H1 (cell line): Measurements from ENCODE around the gene PANX1. TPM values are rescaled to one million over a fixed set of nuclear protein-coding genes. Genes with fewer than 3 reads are reported as not detected.

ENCODE experiments used
- CTCF ChIA-PET: fragments of 300-600 bp; sonication (Branson Sonifier 250); formaldehyde crosslinking; loops from one replicate; lab custom pipeline; 2021; ENCODE audit not compliant: partially characterized antibody; lab: Charles Lee
- POLR2A ChIA-PET: fragments of 300-600 bp; sonication (Branson Sonifier 250); formaldehyde crosslinking; loops from one replicate; lab custom pipeline; 2021; ENCODE audit warnings: inconsistent platforms; ENCODE audit not compliant: partially characterized antibody; lab: Charles Lee
- DNase-seq, 2 experiments: peaks; one replicate each; pipeline versions ENCODE4 v3.0.0 to v3.0.0-alpha.2; 2010 to 2022; ENCODE audit warnings: low spot score in 2 of 2, low read depth in 1 of 2, mixed read lengths in 1 of 2
- FAIRE-seq: peaks from 2 replicates; lab custom pipeline; 2011; peaks lifted over from hg19 to GRCh38; lab: Jason Lieb, UNC
- H2AFZ ChIP-seq: 2 replicates; pipeline ENCODE4 v1.8.1; 2012; ENCODE audit warnings: low read length, inconsistent platforms
- H2AK5ac ChIP-seq: 2 replicates; pipeline ENCODE4 v1.6.1; 2013; ENCODE audit warnings: low read depth, low read length
- H2BK120ac ChIP-seq: replicated peaks from 2 replicates; pipeline ENCODE3; 2013; ENCODE audit warnings: low read depth, low read length, inconsistent platforms
- H2BK12ac ChIP-seq: 2 replicates; pipeline ENCODE4 v1.6.1; 2013; ENCODE audit warnings: low read depth, low read length
- H2BK15ac ChIP-seq: 2 replicates; pipeline ENCODE4 v1.6.1; 2013; ENCODE audit warnings: low read length
- H2BK20ac ChIP-seq: 2 replicates; pipeline ENCODE4 v1.6.1; 2013; ENCODE audit warnings: low read length
- H2BK5ac ChIP-seq: 2 replicates; pipeline ENCODE4 v1.6.1; 2013; ENCODE audit warnings: low read depth, low read length
- H3K14ac ChIP-seq: 2 replicates; pipeline ENCODE4 v1.6.1; 2013; ENCODE audit warnings: inconsistent platforms; ENCODE audit not compliant: insufficient read length
- H3K18ac ChIP-seq: 2 replicates; pipeline ENCODE4 v1.6.1; 2013; ENCODE audit warnings: low read length; ENCODE audit errors: extremely low read depth
- H3K23ac ChIP-seq: 2 replicates; pipeline ENCODE4 v1.6.1; 2013; ENCODE audit warnings: inconsistent platforms; ENCODE audit not compliant: insufficient read length
- H3K23me2 ChIP-seq: 2 replicates; pipeline ENCODE4 v1.6.1; 2013; ENCODE audit warnings: low read depth, low read length
- H3K27ac ChIP-seq: 2 replicates; pipeline ENCODE4 v1.6.1; 2011; ENCODE audit warnings: low read depth, low read length, inconsistent platforms
- H3K27me3 ChIP-seq, 4 experiments: replicated peaks in 1 of 4; 1 replicate in 1 of 4; 2 replicates in 3 of 4; pipeline versions ENCODE4 v1.6.1 to v1.8.1; 2011 to 2013; ENCODE audit warnings: low read length in 3 of 4, mild to moderate bottlenecking in 3 of 4, inconsistent platforms in 2 of 4, mixed read lengths in 2 of 4, moderate library complexity in 1 of 4; ENCODE audit not compliant: control insufficient read depth in 3 of 4, insufficient read depth in 3 of 4; ENCODE audit errors: extremely low read depth in 1 of 4
- H3K36me3 ChIP-seq, 4 experiments: 2 replicates each; pipeline versions ENCODE4 v1.6.1 to v1.8.1; 2011 to 2013; ENCODE audit warnings: mild to moderate bottlenecking in 4 of 4, low read length in 3 of 4, moderate library complexity in 2 of 4, control low read depth in 1 of 4, inconsistent platforms in 1 of 4; ENCODE audit not compliant: insufficient read depth in 4 of 4, control insufficient read depth in 2 of 4
- H3K4ac ChIP-seq: replicated peaks from 2 replicates; pipeline ENCODE3; 2013; ENCODE audit warnings: low read length, low read depth, mixed read lengths, inconsistent platforms; ENCODE audit not compliant: insufficient read length
- H3K4me1 ChIP-seq, 4 experiments: replicated peaks in 1 of 4; 1 replicate in 1 of 4; 2 replicates in 3 of 4; pipeline versions ENCODE4 v1.6.1 to v1.8.1; 2011 to 2013; ENCODE audit warnings: low read length in 3 of 4, inconsistent platforms in 2 of 4, mixed read lengths in 1 of 4; ENCODE audit not compliant: insufficient read depth in 4 of 4, control insufficient read depth in 3 of 4
- H3K4me2 ChIP-seq, 2 experiments: 2 replicates each; pipeline versions ENCODE4 v1.6.1 to v1.8.1; 2011 to 2013; ENCODE audit warnings: low read depth in 2 of 2, low read length in 2 of 2, control low read depth in 1 of 2, inconsistent platforms in 1 of 2, mild to moderate bottlenecking in 1 of 2; ENCODE audit not compliant: insufficient read depth in 1 of 2
- H3K4me3 ChIP-seq, 4 experiments: fragments of 200-600, 300-600 bp in 1 of 4; sonication (generic), shearing (Covaris generic), sonication (Bioruptor Twin) in 1 of 4; 2 replicates each; pipeline versions ENCODE4 v1.5.1 to v1.8.1; 2011 to 2016; ENCODE audit warnings: low read length in 4 of 4, low read depth in 3 of 4, control low read depth in 2 of 4, inconsistent platforms in 2 of 4, mild to moderate bottlenecking in 2 of 4, mixed read lengths in 1 of 4, moderate library complexity in 1 of 4; ENCODE audit not compliant: insufficient read depth in 2 of 4; ENCODE audit errors: extremely low read depth in 1 of 4
- H3K56ac ChIP-seq: replicated peaks from 2 replicates; pipeline ENCODE3; 2013; ENCODE audit warnings: low read depth, mild to moderate bottlenecking, mixed read lengths, low read length, inconsistent platforms; ENCODE audit not compliant: insufficient read length
- H3K79me1 ChIP-seq: 2 replicates; pipeline ENCODE4 v1.6.1; 2013; ENCODE audit warnings: low read depth, low read length, control low read depth
- H3K79me2 ChIP-seq, 2 experiments: 2 replicates each; pipeline versions ENCODE4 v1.6.1 to v1.8.1; 2012 to 2013; ENCODE audit warnings: low read length in 2 of 2, mild to moderate bottlenecking in 2 of 2, inconsistent platforms in 1 of 2; ENCODE audit not compliant: insufficient read depth in 2 of 2, control insufficient read depth in 1 of 2
- H3K9ac ChIP-seq, 4 experiments: replicated peaks in 1 of 4; 1 replicate in 1 of 4; 2 replicates in 3 of 4; pipeline versions ENCODE4 v1.6.1 to v1.8.1; 2011 to 2013; ENCODE audit warnings: low read depth in 3 of 4, low read length in 3 of 4, control low read depth in 2 of 4, mild to moderate bottlenecking in 2 of 4, moderate library complexity in 2 of 4, inconsistent platforms in 1 of 4; ENCODE audit errors: extremely low read depth in 1 of 4
- H3K9me3 ChIP-seq, 2 experiments: 2 replicates each; pipeline versions ENCODE4 v1.6.1 to v1.8.1; 2012 to 2013; ENCODE audit warnings: mild to moderate bottlenecking in 2 of 2, moderate library complexity in 2 of 2, control low read depth in 1 of 2, inconsistent platforms in 1 of 2, low read depth in 1 of 2, low read length in 1 of 2, mixed read lengths in 1 of 2; ENCODE audit not compliant: insufficient read depth in 2 of 2
- H4K20me1 ChIP-seq, 2 experiments: replicated peaks in 1 of 2; 2 replicates each; pipeline versions ENCODE3 to v1.8.1; 2011 to 2013; ENCODE audit warnings: inconsistent platforms in 2 of 2, low read length in 2 of 2, mild to moderate bottlenecking in 1 of 2; ENCODE audit not compliant: insufficient read depth in 2 of 2, control insufficient read depth in 1 of 2
- H4K5ac ChIP-seq: 2 replicates; pipeline ENCODE4 v1.6.1; 2013; ENCODE audit warnings: low read length, low read depth, mixed read lengths, inconsistent platforms; ENCODE audit not compliant: insufficient read length
- H4K8ac ChIP-seq: 2 replicates; pipeline ENCODE4 v1.8.0; 2013; ENCODE audit warnings: mild to moderate bottlenecking, moderate library complexity, low read length, inconsistent platforms; ENCODE audit not compliant: insufficient read depth; ENCODE audit errors: extremely low read depth
- H4K91ac ChIP-seq: replicated peaks from 2 replicates; pipeline ENCODE3; 2013; ENCODE audit warnings: low read length, mixed read lengths, inconsistent platforms; ENCODE audit not compliant: insufficient read length
- CBX8 ChIP-seq: fragments of 300-800, 300-1000 bp; sonication (generic); IDR thresholded peaks from 2 replicates; pipeline ENCODE4 v1.7.1; 2016; ENCODE audit warnings: low read depth, low read length, borderline replicate concordance
- CEBPB ChIP-seq: IDR thresholded peaks from 2 replicates; pipeline ENCODE4 v1.6.1; 2012; ENCODE audit warnings: low read depth, low read length
- CREB1 ChIP-seq: IDR thresholded peaks from 2 replicates; pipeline ENCODE4 v1.6.1; 2012; ENCODE audit warnings: inconsistent platforms
- CTBP2 ChIP-seq: IDR thresholded peaks from 2 replicates; pipeline ENCODE4 v1.7.0; 2011; ENCODE audit warnings: borderline replicate concordance, mild to moderate bottlenecking, moderate library complexity, mixed read lengths, low read length; ENCODE audit not compliant: insufficient read depth, insufficient read length
- EP300 ChIP-seq, 2 experiments: IDR thresholded peaks; 1 replicate in 1 of 2; 2 replicates in 1 of 2; pipeline ENCODE4 v1.6.1; 2011 to 2012; ENCODE audit warnings: low read depth in 2 of 2, low read length in 2 of 2, mild to moderate bottlenecking in 2 of 2, borderline replicate concordance in 1 of 2, inconsistent platforms in 1 of 2, moderate library complexity in 1 of 2
- KDM4A ChIP-seq: IDR thresholded peaks from one replicate; pipeline ENCODE4 v1.7.1; 2012; ENCODE audit warnings: low read depth, mild to moderate bottlenecking, moderate library complexity, low read length, inconsistent platforms; ENCODE audit not compliant: severe bottlenecking
- PHF8 ChIP-seq: fragments of 200-600 bp; sonication (generic); conservative IDR thresholded peaks from 2 replicates; pipeline ENCODE4 v1.7.1; 2012; ENCODE audit warnings: low read depth, mild to moderate bottlenecking, inconsistent platforms, low read length, moderate library complexity
- RXRA ChIP-seq: IDR thresholded peaks from 2 replicates; pipeline ENCODE4 v1.6.1; 2011; ENCODE audit warnings: low read depth, mild to moderate bottlenecking, low read length, moderate library complexity; ENCODE audit not compliant: insufficient read depth
- ZNF274 ChIP-seq: IDR thresholded peaks from 2 replicates; pipeline ENCODE4 v1.7.0; 2012; ENCODE audit warnings: low read length, borderline replicate concordance; ENCODE audit errors: extremely low read depth
- WGBS, 2 experiments: shearing (Covaris generic) in 1 of 2; methylation state at CpG; one replicate each; pipeline versions ENCODE4 v1.1.6 to v1.1.7; 2013 to 2015; ENCODE audit warnings: low lambda C conversion rate in 2 of 2, mixed read lengths in 2 of 2, inconsistent platforms in 1 of 2, low coverage in 1 of 2, missing lambda C conversion rate in 1 of 2; ENCODE audit not compliant: insufficient replicate concordance in 2 of 2, insufficient coverage in 1 of 2, insufficient read length in 1 of 2; ENCODE audit errors: extremely low coverage in 1 of 2, missing lambda C conversion rate in 1 of 2; 5-methylcytosine and 5-hydroxymethylcytosine counted together
- polyA plus RNA-seq, 7 experiments: library from polyadenylated mRNA; depleted of rRNA in 3 of 7; stranded (reverse) in 5 of 7; unstranded in 2 of 7; fragments of >200 nt in 5 of 7; fragments of 200-250 nt in 2 of 7; gene quantifications; 1 replicate in 5 of 7; 2 replicates in 1 of 7; 4 replicates in 1 of 7; pipeline versions ENCODE4 v1.2.1 to v1.2.3, GENCODE V29; 2011 to 2013; ENCODE audit warnings: missing spikeins in 2 of 7, mixed read lengths in 2 of 7
- total RNA-seq: library from RNA; stranded (reverse); fragmentation: NEBNext Ultra II Directional; extraction: Animal tissue kit (Norgen Biotek cat#: 25700); gene quantifications from 2 replicates; pipeline ENCODE4 v1.2.1, GENCODE V29; 2021
- TF ChIP-seq, protein P1 (sequence below), 3 experiments: IDR thresholded peaks; 1 replicate in 2 of 3; 2 replicates in 1 of 3; pipeline versions ENCODE4 v1.5.1 to v1.6.1; 2011; ENCODE audit warnings: low read length in 3 of 3, mild to moderate bottlenecking in 3 of 3, inconsistent platforms in 2 of 3, low read depth in 1 of 3, moderate library complexity in 1 of 3; ENCODE audit not compliant: insufficient read depth in 1 of 3; ENCODE audit errors: control extremely low read depth in 1 of 3

PANX1 gene
- total and polyA plus RNA-seq, 2 of the 8 experiments (the other 6 are each of a cell fraction or from before 2014, with no cell fraction given), result 15.9 to 35.2 TPM

DNA sequence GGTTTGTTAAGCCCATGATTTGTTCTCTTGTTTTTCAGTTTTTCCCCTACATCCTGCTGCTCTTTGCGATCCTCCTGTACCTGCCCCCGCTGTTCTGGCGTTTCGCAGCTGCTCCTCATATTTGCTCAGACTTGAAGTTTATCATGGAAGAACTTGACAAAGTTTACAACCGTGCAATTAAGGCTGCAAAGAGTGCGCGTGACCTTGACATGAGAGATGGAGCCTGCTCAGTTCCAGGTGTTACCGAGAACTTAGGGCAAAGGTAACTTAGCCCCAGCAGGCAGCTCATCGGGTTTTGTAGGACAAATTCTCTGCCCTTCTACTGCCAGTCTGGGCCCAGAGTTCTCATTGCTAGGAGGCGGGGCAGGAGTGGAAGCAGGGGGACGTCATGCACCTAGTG, 49.7 kb downstream of the PANX1 start:
- Histone ChIP-seq H3K23me2 (no peaks in the 10 kb centered on the region), H2BK120ac (no peak overlapping the region), H4K8ac (no peak overlapping the region), H3K9me3 (no peaks in the 10 kb centered on the region), H4K20me1 (peaks cover 6 to 8% of the 10 kb centered on the region in 2 experiments), H2BK5ac (no peak overlapping the region), H2AK5ac (no peak overlapping the region), H3K14ac (no peak overlapping the region), H2AFZ (no peak overlapping the region), H2BK20ac (no peak overlapping the region), H3K4me2 (no peak overlapping the region), H3K9ac (no peak overlapping the region), H2BK12ac (no peak overlapping the region), H3K56ac (no peak overlapping the region), H3K79me1 (peaks cover 14% of the 10 kb centered on the region), H4K91ac (no peak overlapping the region), H3K79me2 (peaks cover 14 to 54% of the 10 kb centered on the region in 2 experiments), H4K5ac (no peak overlapping the region), H3K4me3 (no peak overlapping the region), H3K27ac (no peak overlapping the region), H3K18ac (no peak overlapping the region), H3K27me3 (no peaks in the 10 kb centered on the region), H3K23ac (no peak overlapping the region), H3K36me3 (peaks cover 13 to 50% (median 31%) of the 10 kb centered on the region in 4 experiments), H2BK15ac (no peak overlapping the region), H3K4ac (no peak overlapping the region), H3K4me1 (no peaks in the 10 kb centered on the region)
- DNase-seq, result no peak
- CTCF ChIA-PET, result interaction anchor here (0.9 to 11.1 kb wide), 5 partner anchors 6 to 326 kb away, joined by 3 to 127 read pairs (median 4); no protein-coding TSS in a partner anchor
- POLR2A ChIA-PET, result no interaction called here
- no peak for FAIRE-seq
- WGBS, 2 experiments, result 92% methylated on average over 11 of the region's 11 CpGs; no CpG with 5 or more reads in 1 of the 2 experiments
- TF ChIP-seq ZNF274 (no peak), CTBP2 (no peak), CEBPB (no peak), KDM4A (no peak), CREB1 (no peak), CBX8 (no peak), EP300 (IDR thresholded peaks at IDR 0.05; ENCODE audit: borderline replicate concordance in 1 of 2, low read depth in 2 of 2, low read length in 2 of 2) (no peak), RXRA (no peak), PHF8 (no peak)
- TF ChIP-seq, protein P1, sequence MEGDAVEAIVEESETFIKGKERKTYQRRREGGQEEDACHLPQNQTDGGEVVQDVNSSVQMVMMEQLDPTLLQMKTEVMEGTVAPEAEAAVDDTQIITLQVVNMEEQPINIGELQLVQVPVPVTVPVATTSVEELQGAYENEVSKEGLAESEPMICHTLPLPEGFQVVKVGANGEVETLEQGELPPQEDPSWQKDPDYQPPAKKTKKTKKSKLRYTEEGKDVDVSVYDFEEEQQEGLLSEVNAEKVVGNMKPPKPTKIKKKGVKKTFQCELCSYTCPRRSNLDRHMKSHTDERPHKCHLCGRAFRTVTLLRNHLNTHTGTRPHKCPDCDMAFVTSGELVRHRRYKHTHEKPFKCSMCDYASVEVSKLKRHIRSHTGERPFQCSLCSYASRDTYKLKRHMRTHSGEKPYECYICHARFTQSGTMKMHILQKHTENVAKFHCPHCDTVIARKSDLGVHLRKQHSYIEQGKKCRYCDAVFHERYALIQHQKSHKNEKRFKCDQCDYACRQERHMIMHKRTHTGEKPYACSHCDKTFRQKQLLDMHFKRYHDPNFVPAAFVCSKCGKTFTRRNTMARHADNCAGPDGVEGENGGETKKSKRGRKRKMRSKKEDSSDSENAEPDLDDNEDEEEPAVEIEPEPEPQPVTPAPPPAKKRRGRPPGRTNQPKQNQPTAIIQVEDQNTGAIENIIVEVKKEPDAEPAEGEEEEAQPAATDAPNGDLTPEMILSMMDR (IDR thresholded peaks at IDR 0.05; ENCODE audit: control extremely low read depth in 1 of 3, insufficient read depth in 1 of 3, low read depth in 1 of 3, low read length in 3 of 3), result no peak
